Gastroesophageal sphincter (tissue), 4 donors: ENCODE results near the gene HVCN1. TPM values are rescaled to one million over a fixed set of nuclear protein-coding genes. Genes with fewer than 3 reads are reported as not detected.

Experiments
- ATAC-seq: fragments of 150-250 bp; one replicate; pipeline ENCODE4 v1.9.1; 2016; ENCODE audit warnings: mild to moderate bottlenecking, moderate library complexity
- H3K27ac ChIP-seq, 4 donors: fragments of 200-600 bp; sonication (generic) in 3 of 4; 1 replicate in 3 of 4; 2 replicates in 1 of 4; pipeline ENCODE4 v1.5.1; 2016 to 2019
- H3K27me3 ChIP-seq: fragments of 200-600 bp; sonication (generic); one replicate; pipeline ENCODE4 v1.5.1; 2019
- H3K36me3 ChIP-seq, 2 donors: fragments of 200-600 bp; sonication (generic); one replicate each; pipeline ENCODE4 v1.5.1; 2019; ENCODE audit warnings: control low read depth in 1 of 2
- H3K4me1 ChIP-seq, 3 donors: fragments of 200-600 bp; sonication (generic); 1 replicate in 2 of 3; 2 replicates in 1 of 3; pipeline ENCODE4 v1.5.1; 2016 to 2019; ENCODE audit warnings: control low read depth in 2 of 3
- H3K4me3 ChIP-seq, 2 donors: fragments of 200-600 bp; sonication (generic); one replicate each; pipeline ENCODE4 v1.5.1; 2019; ENCODE audit warnings: mild to moderate bottlenecking in 1 of 2, moderate library complexity in 1 of 2
- H3K9me3 ChIP-seq, 3 donors: fragments of 200-600 bp; sonication (generic); one replicate each; pipeline ENCODE4 v1.5.1; 2017 to 2019; ENCODE audit warnings: control low read depth in 2 of 3
- CTCF ChIP-seq, 4 experiments: fragments of 200-600 bp in 2 of 4; fragments of 450-650 bp in 2 of 4; sonication (generic) in 1 of 4; IDR thresholded peaks; one replicate each; pipeline ENCODE4 v1.5.1; 2017 to 2019; ENCODE audit warnings: antibody characterized with exemption in 4 of 4, mild to moderate bottlenecking in 2 of 4, moderate library complexity in 2 of 4
- EP300 ChIP-seq: sonication (generic); formaldehyde crosslinking; IDR thresholded peaks from one replicate; pipeline ENCODE4 v1.6.1; 2017; ENCODE audit warnings: antibody characterized with exemption, mild to moderate bottlenecking
- POLR2A ChIP-seq, 2 donors: fragments of 450-650 bp; IDR thresholded peaks; one replicate each; pipeline ENCODE4 v1.6.1; 2017; ENCODE audit warnings: antibody characterized with exemption in 2 of 2, mild to moderate bottlenecking in 2 of 2, moderate library complexity in 1 of 2
- POLR2AphosphoS5 ChIP-seq: sonication (generic); formaldehyde crosslinking; IDR thresholded peaks from one replicate; pipeline ENCODE4 v1.6.1; 2017; ENCODE audit warnings: antibody characterized with exemption
- WGBS, 2 donors: methylation state at CpG; one replicate each; pipeline ENCODE4 v1.1.5; 2018; ENCODE audit warnings: low coverage in 1 of 2; 5-methylcytosine and 5-hydroxymethylcytosine counted together
- small RNA-seq, 4 donors: library from RNA; depleted of rRNA; stranded (forward); fragments of <200 nt; gene quantifications; one replicate each; pipeline ENCODE3, GENCODE V24; 2016
- total RNA-seq, 4 donors: library from RNA; depleted of rRNA; stranded (reverse); fragments of >200 nt; gene quantifications; one replicate each; pipeline ENCODE4 v1.1.0, GENCODE V29; 2016

Gene HVCN1
- total RNA-seq, 4 donors from 2014 or later, result 1.4 to 12.0 (median 8.1) TPM

- peak; percentile 50 for ATAC-seq
- no peak for TF ChIP-seq POLR2A (IDR thresholded peaks at IDR 0.05)
- TF ChIP-seq POLR2AphosphoS5, result peak; percentile 10
- peak; percentile 13 to 74 (median 66) for TF ChIP-seq CTCF (IDR thresholded peaks at IDR 0.05)
- 22 to 33% methylated on average over 4 of the region's 4 CpGs for whole genome bisulfite sequencing, 2 donors
- H3K4me1 ChIP-seq, result peaks cover 0 to 10% (median 0%) of the 10 kb centered on the region in 3 donors
- H3K27me3 ChIP-seq, result no peaks in the 10 kb centered on the region
- H3K9me3 ChIP-seq, result no peaks in the 10 kb centered on the region
- no peak overlapping the region for H3K4me3 ChIP-seq
- no peak overlapping the region for H3K27ac ChIP-seq
- H3K36me3 ChIP-seq, result no peaks in the 10 kb centered on the region
Observed at GRCh38 chr12:110600254-110600653, 88.7 kb downstream of the HVCN1 start.

- 71 to 75% methylated on average over 3 to 4 of the region's 4 CpGs for WGBS, 2 donors
- ATAC-seq, result no peak
- Histone ChIP-seq H3K27me3 (no peaks in the 10 kb centered on the region), H3K4me3 (no peak overlapping the region), H3K27ac (no peak overlapping the region), H3K36me3 (no peaks in the 10 kb centered on the region), H3K9me3 (no peaks in the 10 kb centered on the region), H3K4me1 (peaks cover 0 to 10% (median 0%) of the 10 kb centered on the region in 3 donors)
- TF ChIP-seq CTCF (IDR thresholded peaks at IDR 0.05), result no peak
- TF ChIP-seq EP300, result no peak
- TF ChIP-seq POLR2A (IDR thresholded peaks at IDR 0.05), result no peak
- TF ChIP-seq POLR2AphosphoS5, result no peak
Observed at GRCh38 chr12:110599334-110599733, 89.6 kb downstream of the HVCN1 start.

Small RNA genes lying within 50 kb of the gene (small RNA-seq; reads per million reads assigned to genes)
- 0 reads per million in 4 donors for gene RN7SL387P

Other genes with a start within 250 kb of the HVCN1 start
- gene ARPC3, start 238.8 kb downstream of the HVCN1 start, total RNA-seq, result 100 to 1,000 TPM; 147 to 333 (median 310) TPM
- 10 to 100 TPM; 11.8 to 42.2 (median 21.5) TPM for gene GPN3, start 220.9 kb downstream of the HVCN1 start, total RNA-seq
- gene FAM216A, start 220.3 kb downstream of the HVCN1 start, total RNA-seq, result 1 to 10 TPM; 5.1 to 9.8 (median 6.1) TPM
- 100 to 1,000 TPM; 101 to 184 (median 159) TPM for gene VPS29, start 187.0 kb downstream of the HVCN1 start, total RNA-seq
- 1 to 10 TPM; 1.1 to 5.1 (median 1.9) TPM for gene RAD9B, start 186.8 kb downstream of the HVCN1 start, total RNA-seq
- gene PPTC7, start 105.8 kb downstream of the HVCN1 start, total RNA-seq, result 10 to 100 TPM; 37.5 to 48.6 (median 41.9) TPM
- 10 to 100 TPM; 19.4 to 32.5 (median 30.5) TPM for gene TCTN1, start 75.0 kb downstream of the HVCN1 start, total RNA-seq
- 100 to 1,000 TPM; 103 to 135 (median 126) TPM for gene PPP1CC, start 53.8 kb upstream of the HVCN1 start, total RNA-seq
- not detected for gene CCDC63, start 157.9 kb upstream of the HVCN1 start, total RNA-seq
- not detected for gene MYL2, start 231.5 kb upstream of the HVCN1 start, total RNA-seq